Lung (tissue), 12 donors: Measurements from ENCODE around the gene DPEP2. TPM values are rescaled to one million over a fixed set of nuclear protein-coding genes. Genes with fewer than 3 reads are reported as not detected.

Experiments used
- ATAC-seq: fragments of 200-7000 bp; cut with Tn5 transposase; one replicate; pipeline ENCODE4 v1.9.1; 2020; ENCODE audit warnings: moderate number of reproducible peaks; ENCODE audit not compliant: insufficient read depth, low FRiP score
- DNase-seq, 3 donors: peaks; one replicate each; pipeline ENCODE4 v3.0.0-alpha.2; 2013 to 2017
- H3K27ac ChIP-seq, 2 donors: one replicate each; pipeline ENCODE4 v1.5.1; 2013; ENCODE audit warnings: mild to moderate bottlenecking in 2 of 2, moderate library complexity in 2 of 2, control low read depth in 1 of 2, inconsistent platforms in 1 of 2, low read depth in 1 of 2, low read length in 1 of 2
- H3K27me3 ChIP-seq, 3 donors: one replicate each; pipeline ENCODE4 v1.5.1; 2013; ENCODE audit warnings: low read length in 2 of 3; ENCODE audit not compliant: control insufficient read depth in 3 of 3, insufficient read depth in 3 of 3
- H3K36me3 ChIP-seq, 4 donors: one replicate each; pipeline ENCODE4 v1.5.1; 2013; ENCODE audit warnings: low read length in 4 of 4, mild to moderate bottlenecking in 1 of 4, moderate library complexity in 1 of 4; ENCODE audit not compliant: control insufficient read depth in 4 of 4, insufficient read depth in 4 of 4
- H3K4me1 ChIP-seq, 5 donors: one replicate each; pipeline ENCODE4 v1.5.1; 2013; ENCODE audit warnings: low read length in 5 of 5, mild to moderate bottlenecking in 2 of 5, moderate library complexity in 1 of 5; ENCODE audit not compliant: control insufficient read depth in 5 of 5, insufficient read depth in 5 of 5
- H3K4me3 ChIP-seq: one replicate; pipeline ENCODE4 v1.5.1; 2013; ENCODE audit warnings: mild to moderate bottlenecking, control low read depth, moderate library complexity
- H3K9ac ChIP-seq, 2 donors: one replicate each; pipeline ENCODE4 v1.5.1; 2013; ENCODE audit warnings: low read length in 2 of 2, control low read depth in 1 of 2; ENCODE audit not compliant: insufficient read depth in 1 of 2
- H3K9me3 ChIP-seq, 4 donors: one replicate each; pipeline ENCODE4 v1.5.1; 2013; ENCODE audit warnings: low read length in 3 of 4, mild to moderate bottlenecking in 1 of 4, moderate library complexity in 1 of 4; ENCODE audit not compliant: control insufficient read depth in 4 of 4, insufficient read depth in 3 of 4
- CTCF ChIP-seq: IDR thresholded peaks from 2 replicates; pipeline ENCODE4 v1.5.1; 2012; ENCODE audit warnings: mild to moderate bottlenecking; ENCODE audit errors: control extremely low read depth, extremely low read depth
- WGBS, 2 donors: extraction: QIAGEN DNeasy Blood & Tissue Kit; methylation state at CpG; one replicate each; pipeline ENCODE4 v1.1.7; 2013; 5-methylcytosine and 5-hydroxymethylcytosine counted together
- polyA plus RNA-seq, 2 donors: library from polyadenylated mRNA; stranded (reverse); fragments of 200-250 nt; gene quantifications; one replicate each; pipeline ENCODE4 v1.2.1, GENCODE V29; 2013
- total RNA-seq, 2 donors: library from RNA; depleted of rRNA in 1 of 2; stranded (reverse); fragments of >200 nt in 1 of 2; gene quantifications; one replicate each; pipeline ENCODE4 v1.2.1, GENCODE V29; 2014 to 2021
- donor health status: control.
- donor health status: control.
- donor health status: Bipolar disorder and iron deficiency.
- donor health status: healthy.
- donor health status: DM: yes; HTN: yes; CAD: no.

The DPEP2 gene
- total and polyA plus RNA-seq, 4 donors: 9.2 to 20.4 (median 12.0) TPM

DNA sequence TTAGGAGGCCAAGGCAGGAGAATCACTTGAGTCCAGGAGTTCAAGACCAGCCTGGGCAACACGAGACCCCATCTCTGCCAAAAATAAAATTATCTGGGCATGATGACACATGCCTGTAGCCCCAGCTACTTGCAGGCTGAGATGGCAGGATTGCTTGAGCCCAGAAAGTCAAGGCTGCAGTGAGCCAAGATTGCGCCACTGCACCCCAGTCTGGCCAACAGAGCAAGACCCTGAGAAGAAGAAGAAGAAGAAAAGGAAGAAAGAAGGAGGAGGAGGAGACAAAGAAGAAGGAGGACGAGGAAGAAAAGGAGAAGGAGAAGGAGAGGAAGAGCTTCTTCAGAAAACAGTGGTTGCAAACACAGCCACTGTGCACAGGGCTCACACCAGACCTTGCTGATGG lies 10.6 kb downstream of the DPEP2 start:
- no peak for TF ChIP-seq CTCF
- 70 to 74% methylated on average over 3 of the region's 3 CpGs for WGBS, 2 donors
- DNase-seq: no peak

DNA sequence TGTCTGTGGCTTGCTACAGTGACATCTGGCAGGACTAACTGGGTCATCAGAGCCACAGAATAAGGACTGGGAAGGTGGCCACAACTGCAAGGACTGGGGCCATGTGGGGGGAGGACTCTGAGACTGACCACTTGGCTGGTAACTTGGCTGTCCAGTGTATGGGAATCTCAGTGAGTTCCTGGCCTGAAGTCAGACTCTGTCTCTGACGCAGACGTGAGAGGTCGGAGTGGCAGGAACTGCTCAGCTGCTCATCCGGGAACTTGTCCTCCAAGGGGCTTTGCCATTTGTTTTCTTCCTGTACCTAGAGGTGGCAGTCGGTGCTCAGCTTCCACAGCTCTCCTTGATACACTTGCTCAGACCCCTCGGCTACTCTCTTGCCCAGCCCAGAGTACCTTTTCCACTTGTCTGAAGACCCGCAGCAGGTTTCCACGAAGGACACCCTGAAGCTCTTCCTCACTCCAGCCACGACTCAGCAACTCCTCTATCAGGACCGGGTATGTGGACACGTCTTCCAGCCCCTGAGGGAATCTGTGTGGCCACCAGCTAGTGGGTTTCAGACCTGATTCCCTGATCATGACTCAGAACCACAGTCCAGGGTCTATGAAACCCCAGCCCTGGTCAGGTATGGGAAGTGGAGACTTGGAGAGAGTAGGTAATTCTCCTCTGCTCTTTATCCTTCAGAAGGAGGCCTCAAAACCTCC lies 11.7 kb downstream of the DPEP2 start:
- Histone ChIP-seq H3K9me3 (no peaks in the 10 kb centered on the region), H3K27me3 (no peaks in the 10 kb centered on the region), H3K4me3 (no peak overlapping the region), H3K27ac (peak overlapping the region in 1 of 2 donors; percentile 23), H3K4me1 (peaks cover 0 to 7% (median 0%) of the 10 kb centered on the region in 5 donors), H3K36me3 (no peaks in the 10 kb centered on the region), H3K9ac (no peak overlapping the region)
- DNase-seq (peak in 1 of 3 donors; percentile 41), ATAC-seq (no peak)
- no peak for TF ChIP-seq CTCF
- WGBS, 2 donors: 60 to 65% methylated on average over 11 of the region's 11 CpGs

More for the DNA sequence above, 10.6 kb downstream of the DPEP2 start:
- no peak for ATAC-seq
- Histone ChIP-seq H3K4me3 (no peak overlapping the region), H3K27me3 (no peaks in the 10 kb centered on the region), H3K9ac (no peak overlapping the region), H3K4me1 (peaks cover 0 to 7% (median 0%) of the 10 kb centered on the region in 5 donors), H3K36me3 (no peaks in the 10 kb centered on the region), H3K9me3 (no peaks in the 10 kb centered on the region), H3K27ac (no peak overlapping the region)

GRCh38 chr16:67986949-67987348 lies 12.3 kb downstream of the DPEP2 start:
- no peaks in the 10 kb centered on the region for H3K27me3 ChIP-seq
- TF ChIP-seq CTCF: no peak
- no peak for ATAC-seq
- WGBS, 2 donors: 84 to 89% methylated on average over 5 of the region's 5 CpGs
- no peak overlapping the region for H3K27ac ChIP-seq
- H3K9me3 ChIP-seq: no peaks in the 10 kb centered on the region
- no peaks in the 10 kb centered on the region for H3K36me3 ChIP-seq
- no peak overlapping the region for H3K4me3 ChIP-seq
- no peak for DNase-seq
- H3K4me1 ChIP-seq: peaks cover 0 to 7% (median 0%) of the 10 kb centered on the region in 5 donors
- H3K9ac ChIP-seq: no peak overlapping the region
